NCI-H1436 (cell line): ENCODE results near the gene SYTL3.
A peak's percentile ranks its signal among the peaks of the same experiment; 100 is the strongest.
"Not testable (repeated sequence)": the region's sequence is repeated elsewhere in the genome, so short reads cannot be mapped to it uniquely, and the experiment has no call there.

ENCODE experiments used
- DNase-seq: peaks from one replicate; lab custom pipeline; 2025; lab: John Stamatoyannopoulos, UW

The SYTL3 gene, protein sequence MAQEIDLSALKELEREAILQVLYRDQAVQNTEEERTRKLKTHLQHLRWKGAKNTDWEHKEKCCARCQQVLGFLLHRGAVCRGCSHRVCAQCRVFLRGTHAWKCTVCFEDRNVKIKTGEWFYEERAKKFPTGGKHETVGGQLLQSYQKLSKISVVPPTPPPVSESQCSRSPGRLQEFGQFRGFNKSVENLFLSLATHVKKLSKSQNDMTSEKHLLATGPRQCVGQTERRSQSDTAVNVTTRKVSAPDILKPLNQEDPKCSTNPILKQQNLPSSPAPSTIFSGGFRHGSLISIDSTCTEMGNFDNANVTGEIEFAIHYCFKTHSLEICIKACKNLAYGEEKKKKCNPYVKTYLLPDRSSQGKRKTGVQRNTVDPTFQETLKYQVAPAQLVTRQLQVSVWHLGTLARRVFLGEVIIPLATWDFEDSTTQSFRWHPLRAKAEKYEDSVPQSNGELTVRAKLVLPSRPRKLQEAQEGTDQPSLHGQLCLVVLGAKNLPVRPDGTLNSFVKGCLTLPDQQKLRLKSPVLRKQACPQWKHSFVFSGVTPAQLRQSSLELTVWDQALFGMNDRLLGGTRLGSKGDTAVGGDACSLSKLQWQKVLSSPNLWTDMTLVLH

DNA sequence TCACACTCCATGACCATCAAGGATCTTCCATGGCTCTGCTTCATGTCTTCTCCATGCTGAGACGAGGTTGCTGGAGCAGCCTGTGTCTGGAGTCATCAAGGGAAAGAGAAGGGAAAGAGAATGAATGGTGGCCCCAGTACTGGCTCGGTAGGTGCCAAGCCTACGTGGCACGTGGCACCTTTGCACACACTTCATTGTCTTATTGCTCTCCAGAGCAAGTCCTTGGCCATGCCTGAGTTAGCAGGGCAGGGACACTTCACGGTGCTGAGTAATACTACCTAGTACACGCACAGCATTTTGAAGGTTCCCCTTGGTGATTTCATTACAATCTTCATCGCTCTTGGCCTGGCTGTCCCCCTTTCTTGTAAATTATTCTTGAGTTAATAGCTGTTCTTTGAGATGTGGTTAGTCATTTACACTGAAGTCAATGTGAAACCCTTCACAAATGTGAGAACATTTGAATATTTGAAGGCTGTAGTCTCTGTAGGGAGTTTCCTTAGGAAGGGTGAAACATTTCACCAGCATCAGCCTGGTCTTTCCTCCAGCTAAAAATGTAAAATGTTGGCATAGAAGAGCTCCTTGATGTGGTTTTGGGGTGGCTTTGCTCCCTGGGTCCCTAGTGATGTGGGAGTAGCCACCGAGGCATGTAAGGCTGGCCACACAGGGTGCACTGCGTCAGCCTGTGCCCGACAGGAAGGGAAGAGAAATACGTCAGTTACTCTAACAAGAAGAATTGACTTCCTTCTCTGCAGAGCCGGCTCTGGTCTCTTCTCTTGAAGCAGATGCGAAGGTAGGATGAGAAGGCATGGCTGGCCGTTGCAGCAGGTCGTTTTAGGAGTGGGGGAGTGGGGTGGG lies at the start of gene SYTL3:
Gene SYTL3 (plus strand): TSS at position 766 of the 855 bp plus-strand sequence. CDS start 13,215 bp downstream, outside the sequence.
- DNase-seq: no peak

DNA sequence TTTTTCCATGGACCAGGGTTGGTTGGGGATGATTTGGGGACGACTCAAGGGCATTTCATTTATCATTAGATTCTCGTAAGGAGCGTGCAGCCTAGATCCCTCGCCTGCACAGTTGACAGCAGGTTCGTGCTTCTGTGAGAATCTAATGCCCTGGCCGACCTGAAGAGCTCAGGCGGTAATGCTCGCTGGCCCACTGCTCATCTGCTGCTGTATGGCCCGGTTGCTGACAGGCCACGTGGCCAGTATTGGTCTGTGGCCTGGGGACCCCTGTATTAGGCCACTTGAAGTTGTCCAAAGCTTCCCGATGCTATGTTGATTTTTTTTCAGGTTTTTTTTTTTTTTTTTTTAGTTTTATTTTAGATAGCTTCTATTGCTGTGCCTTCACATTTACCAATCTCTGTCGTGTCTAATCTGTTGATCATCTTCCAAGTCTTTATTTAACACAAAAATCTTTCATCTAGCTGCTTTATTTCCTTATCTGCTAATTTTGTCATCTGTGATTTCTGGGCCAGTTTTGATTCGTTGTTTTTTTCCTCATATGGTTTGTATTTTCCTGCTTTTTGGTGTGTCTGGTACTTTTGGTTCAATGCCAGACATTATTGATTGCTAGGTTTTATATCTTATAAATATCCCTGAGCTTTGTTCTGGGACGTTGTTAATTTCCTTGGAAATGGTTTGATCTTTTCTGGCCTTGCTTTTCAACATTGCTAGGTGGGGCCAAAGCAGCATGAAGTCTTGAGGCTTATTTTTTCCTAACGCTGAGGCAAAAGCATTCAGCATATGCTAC lies 46.4 kb upstream of the SYTL3 start:
- DNase-seq: no peak

DNA sequence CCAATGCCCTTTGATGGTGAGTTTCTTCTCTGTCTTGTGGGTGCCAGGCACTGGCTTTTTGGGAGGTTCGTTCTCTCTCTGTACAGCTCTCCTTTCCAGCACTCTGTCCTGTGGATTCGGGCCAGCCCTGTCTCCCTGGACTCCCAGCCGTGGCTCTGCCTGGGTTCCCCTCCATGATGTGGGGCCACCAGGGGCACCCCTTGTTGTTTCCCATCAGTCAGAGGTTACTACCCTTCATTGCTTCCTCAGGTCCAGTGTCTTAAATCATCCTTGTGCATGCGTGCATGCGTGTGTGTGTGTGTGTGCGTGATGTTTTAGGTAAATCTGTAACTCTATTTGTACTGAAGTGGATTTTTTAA lies 45.8 kb upstream of the SYTL3 start:
- no peak for DNase-seq

DNA sequence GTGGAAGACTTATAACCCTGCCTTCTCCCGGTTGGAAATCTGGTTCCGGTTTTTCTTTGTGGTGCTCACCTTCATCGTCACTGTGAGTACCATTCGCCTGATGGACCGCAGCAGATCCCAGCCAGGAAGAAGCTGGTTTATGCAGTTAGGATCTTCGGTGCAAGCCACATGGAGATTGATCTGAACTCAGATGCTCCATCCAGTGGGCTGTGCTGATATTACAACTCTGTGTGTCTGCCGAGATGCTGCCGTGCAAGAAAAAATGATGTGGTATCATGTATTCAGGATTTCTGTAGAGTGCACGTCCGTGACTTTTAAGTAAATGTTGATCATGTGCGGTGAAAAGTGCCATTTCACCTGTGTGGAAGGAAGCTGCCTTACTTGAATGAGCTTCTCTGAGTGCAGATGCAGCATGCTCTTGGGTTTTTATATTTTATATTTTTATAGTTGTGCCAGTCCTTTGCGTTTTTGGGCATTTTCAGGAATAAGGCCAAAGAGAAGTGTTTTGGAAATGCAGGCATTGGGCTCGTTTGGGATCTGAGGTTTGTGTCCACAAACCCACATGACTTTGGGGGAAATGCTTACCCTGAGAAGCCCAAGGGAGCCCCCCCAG lies 44.5 kb upstream of the SYTL3 start:
- peak; percentile 40 for DNase-seq

DNA sequence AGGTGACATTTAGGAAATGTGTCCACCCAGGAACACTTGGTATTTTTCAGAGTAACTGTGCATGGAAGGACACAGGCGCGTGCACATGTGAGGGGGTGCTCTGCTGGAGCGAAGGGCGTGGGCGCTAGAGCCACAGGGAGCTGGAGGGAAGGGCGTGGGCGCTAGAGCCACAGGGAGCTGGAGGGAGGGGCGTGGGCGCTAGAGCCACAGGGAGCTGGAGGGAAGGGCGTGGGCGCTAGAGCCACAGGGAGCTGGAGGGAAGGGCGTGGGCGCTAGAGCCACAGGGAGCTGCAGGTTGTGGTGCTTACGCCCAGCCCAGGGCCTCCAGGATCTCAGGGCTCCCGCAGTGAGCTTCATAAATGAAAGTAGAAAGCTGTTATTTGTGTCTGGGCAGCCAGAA lies 43.8 kb upstream of the SYTL3 start:
- DNase-seq: not testable (repeated sequence)

DNA sequence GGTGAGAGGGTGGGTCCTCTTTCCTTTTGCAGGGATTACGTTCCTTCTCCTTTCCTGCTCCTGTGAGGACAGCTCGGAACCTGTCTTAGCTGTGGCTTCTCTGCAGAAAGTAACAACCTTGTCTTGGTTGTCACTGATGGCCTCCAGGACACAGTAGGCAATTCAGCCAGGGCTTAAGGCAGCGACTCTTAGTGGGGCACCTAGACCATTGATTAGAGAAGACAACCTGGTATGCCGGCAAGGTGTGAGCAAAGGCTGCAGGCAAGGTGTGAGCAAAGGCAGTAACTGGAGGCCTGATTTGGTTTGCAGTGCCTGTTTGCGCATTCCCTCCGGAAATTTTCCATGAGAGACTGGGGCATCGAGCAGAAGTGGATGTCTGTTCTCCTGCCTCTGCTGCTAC lies 42.9 kb upstream of the SYTL3 start:
- DNase-seq: no peak

DNA sequence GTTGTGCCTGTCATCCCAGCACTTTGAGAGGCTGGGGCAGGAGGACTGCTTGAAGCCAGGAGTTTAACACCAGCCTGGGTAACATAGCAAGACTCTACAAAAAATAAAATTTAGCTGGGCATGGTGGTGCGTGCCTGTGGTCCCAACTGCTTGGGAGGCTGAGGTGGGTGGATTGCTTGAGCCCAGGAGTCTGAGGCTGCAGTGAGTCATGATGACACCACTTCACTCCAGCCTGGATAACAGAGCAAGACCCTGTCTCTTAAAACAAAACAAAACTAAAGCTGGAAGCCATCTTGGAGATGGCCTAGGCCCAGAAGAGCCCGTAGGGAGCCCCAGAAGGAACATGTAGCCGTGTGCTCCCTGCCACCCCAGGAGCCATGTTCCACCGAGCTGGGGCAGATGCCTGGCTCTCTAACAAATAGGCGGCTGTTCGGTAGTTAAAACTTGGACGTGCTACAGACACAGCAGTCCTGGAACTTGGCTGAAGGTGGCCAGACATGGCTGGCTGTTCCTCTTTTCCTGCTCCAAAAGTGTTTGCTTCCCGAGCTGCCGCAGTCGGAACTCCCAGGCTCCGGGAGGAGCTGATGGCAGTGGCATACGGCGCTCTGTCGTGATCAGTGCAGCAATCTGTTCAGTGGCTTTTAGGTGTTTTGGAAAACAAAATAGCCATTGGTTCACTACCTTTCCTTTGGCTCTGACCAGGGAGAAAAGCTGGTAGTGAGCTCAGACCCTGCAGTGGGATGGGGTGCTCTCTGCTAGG lies 42.3 kb upstream of the SYTL3 start:
- no peak for DNase-seq

DNA sequence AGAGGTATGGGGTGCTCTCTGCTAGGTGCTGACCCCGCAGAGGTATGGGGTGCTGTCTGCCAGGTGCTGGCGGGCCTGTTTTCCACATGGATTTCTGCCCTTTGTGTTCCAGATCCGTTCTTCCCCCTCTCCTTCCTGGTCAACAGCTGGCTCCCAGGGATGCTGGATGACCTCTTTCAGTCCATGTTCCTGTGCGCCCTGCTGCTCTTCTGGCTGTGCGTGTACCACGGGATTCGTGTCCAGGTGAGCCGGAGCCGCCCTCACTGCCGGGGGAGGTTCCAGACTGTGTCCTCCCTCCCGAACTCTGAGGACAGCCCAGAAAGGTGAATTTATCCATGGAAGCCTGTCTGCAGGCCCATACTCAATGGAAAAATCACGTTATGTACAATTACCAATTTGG lies 41.6 kb upstream of the SYTL3 start:
- no peak for DNase-seq

DNA sequence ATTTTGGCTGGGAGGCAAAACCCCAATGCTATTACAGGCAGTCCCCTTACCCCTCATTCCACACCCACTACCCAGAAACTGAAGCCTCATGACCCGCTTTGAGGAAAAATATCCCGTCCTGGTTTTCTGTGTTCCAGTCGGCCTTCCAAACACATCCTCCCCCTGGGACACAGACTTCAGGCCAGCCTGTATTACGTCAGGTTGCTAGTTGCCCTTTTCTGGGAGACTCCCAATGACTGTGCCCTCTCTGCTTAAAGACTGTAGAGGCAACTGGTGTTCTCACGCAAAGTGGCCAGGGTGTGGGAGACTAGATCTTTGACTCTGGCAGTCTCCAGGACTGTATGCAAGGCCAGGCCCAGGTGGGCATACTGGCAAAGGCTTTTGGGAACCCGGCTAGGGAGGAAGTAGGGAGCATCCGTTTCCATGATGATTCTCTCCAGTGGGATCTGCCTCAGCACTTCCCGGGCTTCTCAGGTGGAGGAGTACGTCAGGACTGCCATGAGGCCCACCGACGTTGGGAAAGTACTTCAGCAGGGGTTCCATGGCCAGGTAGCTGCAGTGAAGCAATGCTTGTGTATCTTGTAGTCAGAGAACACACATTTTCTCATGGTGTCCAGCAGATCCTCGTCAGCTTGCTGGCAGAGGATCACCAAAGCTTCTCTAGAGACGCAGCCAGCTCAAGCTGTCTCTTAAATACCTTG lies 40.2 kb upstream of the SYTL3 start:
- DNase-seq: no peak

DNA sequence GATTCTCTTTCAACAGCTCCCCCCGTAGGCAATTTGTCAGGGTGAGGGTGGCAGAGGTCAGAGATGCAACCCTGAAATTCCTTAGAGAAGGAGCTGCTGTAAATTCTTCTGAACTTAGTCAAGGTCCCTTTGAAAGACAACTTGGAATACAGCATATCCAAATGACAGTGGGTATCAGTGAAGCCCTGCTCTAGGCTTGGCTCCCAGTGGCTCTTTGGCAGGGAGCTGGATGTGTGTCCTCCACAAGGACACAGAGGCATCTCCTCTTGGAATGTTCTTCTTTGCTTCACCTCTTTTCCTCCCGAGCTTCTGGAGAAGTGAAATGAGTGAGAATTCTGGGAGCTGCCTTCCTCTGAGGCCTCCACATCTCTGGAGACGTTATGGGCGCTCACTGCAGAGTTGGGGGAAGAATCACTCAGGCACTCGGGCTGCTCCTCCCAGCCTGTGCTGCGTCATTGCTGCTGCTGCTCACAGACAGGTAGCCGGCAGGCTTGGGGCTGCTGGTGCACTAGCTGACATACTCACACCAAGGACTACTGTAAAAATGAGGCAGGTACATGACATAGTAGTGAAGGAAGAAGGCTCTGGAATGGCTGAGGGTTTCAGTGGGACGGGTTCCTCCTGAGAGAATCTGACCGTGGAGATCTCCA lies 39.4 kb upstream of the SYTL3 start:
- DNase-seq: no peak

DNA sequence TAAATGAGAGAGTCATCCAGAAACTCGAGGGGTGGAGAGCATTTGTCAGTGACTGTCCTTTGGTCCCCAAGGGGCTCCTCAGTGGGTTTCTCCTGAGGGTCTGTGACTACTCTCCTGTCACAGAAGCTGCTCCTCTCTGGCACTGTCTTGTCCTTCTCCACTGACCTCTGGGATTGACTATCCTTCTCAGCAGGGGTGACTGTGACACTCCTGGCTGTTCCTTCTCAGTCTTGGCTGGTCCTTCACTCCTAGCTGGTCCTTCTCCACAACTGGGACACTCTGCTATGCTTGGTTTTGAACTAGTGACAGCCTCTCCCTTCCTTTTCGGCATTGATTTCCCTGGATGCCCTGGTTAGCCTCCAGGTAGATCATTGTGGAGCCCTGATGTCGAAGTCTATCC lies 38.8 kb upstream of the SYTL3 start:
- DNase-seq: no peak

DNA sequence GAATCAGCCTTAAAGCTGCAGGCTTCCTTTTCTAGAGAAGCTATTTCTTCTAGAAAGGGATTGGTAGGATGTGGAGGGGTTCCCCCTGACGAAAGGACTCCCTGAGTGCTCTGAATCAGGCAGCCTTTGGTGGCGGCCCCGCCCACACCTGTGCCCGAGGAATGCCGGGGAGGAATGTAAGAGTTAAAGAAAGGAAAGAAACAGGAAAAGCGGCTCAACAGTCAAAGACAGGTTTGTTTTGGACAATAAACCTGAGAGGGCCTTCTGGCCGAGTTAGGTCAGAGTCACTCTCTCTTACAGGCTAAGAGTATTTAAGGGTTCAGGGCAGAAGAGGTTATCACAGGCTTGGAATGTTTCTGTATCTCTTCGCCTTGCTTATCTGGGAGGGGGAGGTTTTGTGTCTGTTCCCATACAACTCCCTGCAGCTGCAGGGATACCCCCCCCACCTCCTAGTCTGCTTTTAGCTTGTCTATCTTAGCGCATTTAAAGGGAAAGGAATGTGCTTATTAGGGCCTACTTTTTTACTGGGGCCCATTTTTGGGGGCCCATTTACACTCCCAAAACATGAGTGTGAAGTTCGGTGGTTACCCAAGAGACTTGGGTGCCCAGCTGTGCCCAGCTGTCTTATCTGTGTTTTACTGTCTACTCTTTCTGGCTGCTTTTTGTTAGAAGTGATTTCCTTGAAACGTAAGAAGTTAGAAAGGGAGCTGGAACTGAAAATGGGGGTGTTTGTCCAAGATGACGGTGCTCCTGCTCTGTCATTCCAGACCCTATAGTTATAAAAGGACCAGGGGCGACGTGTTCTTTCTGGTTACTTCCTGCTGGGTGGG lies 38.1 kb upstream of the SYTL3 start:
- DNase-seq: no peak

DNA sequence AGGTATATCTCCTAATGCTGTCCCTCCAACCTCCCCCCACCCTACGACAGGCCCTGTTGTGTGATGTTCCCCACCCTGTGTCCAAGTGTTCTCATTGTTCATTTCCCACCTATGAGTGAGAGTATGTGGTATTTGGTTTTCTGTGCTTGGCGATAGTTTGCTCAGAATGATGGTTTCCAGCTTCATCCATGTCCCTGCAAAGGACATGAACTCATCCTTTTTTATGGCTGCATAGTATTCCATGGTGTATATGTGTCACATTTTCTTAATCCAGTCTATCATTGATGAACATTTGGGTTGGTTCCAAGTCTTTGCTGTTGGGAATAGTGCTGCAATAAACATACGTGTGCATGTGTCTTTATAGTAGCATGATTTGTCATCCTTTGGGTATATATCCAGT lies 35.2 kb upstream of the SYTL3 start:
- DNase-seq: not testable (repeated sequence)

DNA sequence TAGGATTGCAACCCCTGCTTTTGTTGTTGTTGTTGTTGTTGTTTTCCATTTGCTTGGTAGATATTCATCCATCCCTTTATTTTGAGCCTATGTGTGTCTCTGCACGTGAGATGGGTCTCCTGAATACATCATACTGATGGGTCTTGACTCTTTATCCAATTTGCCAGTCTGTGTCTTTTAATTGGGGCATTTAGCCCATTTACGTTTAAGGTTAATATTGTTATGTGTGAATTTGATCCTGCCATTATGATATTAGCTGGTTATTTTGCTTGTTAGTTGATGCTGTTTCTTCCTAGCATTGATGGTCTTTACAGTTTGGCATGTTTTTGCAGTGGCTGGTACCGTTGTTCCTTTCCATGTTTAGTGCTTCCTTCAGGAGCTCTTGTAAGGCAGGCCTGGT lies 31.6 kb upstream of the SYTL3 start:
- not testable (repeated sequence) for DNase-seq

DNA sequence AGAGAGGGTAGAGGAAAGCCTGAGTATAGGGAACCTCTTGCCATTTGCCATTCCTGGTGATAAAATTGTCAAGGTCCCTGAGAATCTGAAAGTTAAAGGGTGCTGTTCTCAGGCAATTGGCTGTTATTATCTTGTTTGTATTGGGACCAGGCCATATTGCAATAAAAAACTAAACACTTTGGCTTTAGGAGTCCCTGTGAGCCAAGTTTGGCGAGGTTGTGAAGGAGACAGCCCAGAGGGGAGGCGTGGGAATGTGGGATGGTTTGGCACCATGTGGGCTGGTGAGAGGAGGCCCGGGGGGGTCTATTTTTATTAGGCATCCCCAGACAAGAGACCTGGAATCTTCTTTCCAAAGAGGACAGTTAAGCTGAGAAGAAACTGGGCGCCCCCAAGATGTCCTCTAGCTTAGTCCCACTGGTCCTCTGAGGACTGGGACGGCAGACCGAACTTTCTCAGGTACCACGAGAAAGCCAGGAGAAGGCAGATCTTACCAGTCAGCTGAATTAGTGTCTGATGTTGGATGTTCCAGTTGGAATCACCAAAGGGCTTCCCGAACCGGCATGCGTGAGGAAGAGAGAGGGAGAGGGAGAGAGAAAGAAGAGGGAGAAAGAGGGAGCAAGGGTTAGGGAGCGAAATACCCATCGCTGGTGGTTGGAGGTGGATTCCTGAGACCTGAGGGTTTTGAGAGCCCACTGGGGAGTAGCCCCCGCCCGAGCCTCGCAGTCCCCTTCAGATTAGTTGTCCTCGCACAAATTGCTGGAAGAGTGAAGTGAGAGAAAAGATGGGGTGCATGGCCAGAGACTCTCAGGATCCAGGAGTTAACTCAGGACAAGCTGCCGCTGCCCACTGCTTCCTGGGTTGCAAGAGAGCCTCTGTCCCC lies 29.7 kb upstream of the SYTL3 start:
- no peak for DNase-seq

DNA sequence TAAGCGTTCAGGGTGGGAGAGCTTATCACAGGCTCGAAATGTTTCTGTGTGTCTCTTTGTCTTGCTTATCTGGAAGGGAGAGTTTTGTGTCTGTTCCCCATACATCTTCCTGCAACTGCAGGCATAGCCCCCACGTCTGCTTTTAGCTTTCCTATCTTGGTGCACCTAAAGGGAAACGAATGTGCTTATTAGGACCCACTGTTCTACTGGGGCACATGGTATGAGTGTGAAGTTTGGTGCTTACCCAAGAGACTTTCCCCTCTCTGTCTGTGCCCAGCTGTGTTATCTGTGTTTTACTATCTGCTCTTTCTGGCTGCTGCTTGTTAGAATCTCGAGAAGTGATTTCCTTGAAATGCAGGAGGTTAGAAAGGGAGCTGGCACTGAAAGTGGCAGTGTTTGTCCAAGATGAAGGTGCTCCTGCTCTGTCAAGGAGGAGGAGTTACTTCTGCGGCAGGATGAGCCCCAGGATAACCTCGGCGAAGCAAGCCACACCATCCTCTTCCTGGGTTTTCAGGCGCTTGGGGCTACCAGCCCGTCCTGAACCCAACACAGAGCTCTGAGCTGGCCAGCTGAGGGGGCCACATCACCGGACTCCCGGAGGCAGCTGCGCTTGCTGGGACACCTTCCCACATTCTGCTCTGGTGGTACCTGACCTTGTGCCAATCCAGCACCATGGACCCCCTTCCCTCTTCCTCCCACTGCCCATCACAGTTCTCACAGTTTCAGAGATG lies 28.7 kb upstream of the SYTL3 start:
- DNase-seq: no peak
